Fibroblast of lung (primary cell): Measurements from ENCODE around the gene NEK1.

Source experiments
- CTCF ChIP-seq, 2 donors: IDR thresholded peaks in 1 of 2; conservative IDR thresholded peaks in 1 of 2; 1 replicate in 1 of 2; 2 replicates in 1 of 2; pipeline ENCODE4 v1.5.1; 2011 to 2012; ENCODE audit warnings: low read length in 2 of 2, control low read depth in 1 of 2, inconsistent platforms in 1 of 2, low read depth in 1 of 2, mild to moderate bottlenecking in 1 of 2
- EZH2 ChIP-seq: IDR thresholded peaks from 2 replicates; pipeline ENCODE4 v1.5.1; 2012; ENCODE audit warnings: low read length, control low read depth, mild to moderate bottlenecking; ENCODE audit errors: missing control alignments

GRCh38 chr4:169348541-169348940, 263.8 kb downstream of the NEK1 start:
- TF ChIP-seq CTCF (conservative IDR thresholded peaks at IDR 0.05 in 1 of 2, IDR thresholded peaks at IDR 0.05 in 1 of 2; ENCODE audit: low read depth in 1 of 2, low read length in 2 of 2) (no peak), EZH2 (no peak)
